Heart left ventricle (tissue), 13 donors: Measurements from ENCODE around the gene FMO2.

Experiments
- CTCF ChIP-seq, 12 donors: fragments of 200-600 bp; sonication (generic) in 4 of 12; IDR thresholded peaks; one replicate each; pipeline versions ENCODE4 v1.5.0 to v1.8.0; 2018 to 2022; ENCODE audit warnings: antibody characterized with exemption in 12 of 12, mild to moderate bottlenecking in 5 of 12
- POLR2A ChIP-seq, 2 donors: fragments of 450-650 bp; IDR thresholded peaks; one replicate each; pipeline ENCODE4 v1.6.1; 2017; ENCODE audit warnings: antibody characterized with exemption in 2 of 2, mild to moderate bottlenecking in 2 of 2, moderate library complexity in 2 of 2
- donor health status: ischemic (EF 13 %, LVEDD 7.1; RV severe dilation, severe dysfunction).
- donor health status: DM: no; HTN: yes; CAD: no.
- donor health status: DM: no; HTN: no; CAD: no.
- donor health status: ischemic (EF 25% LVEDD 6.9; RV normal size, moderate dysfunction).
- donor health status: ischemic (EF 25% LVEDD 5.7; RV mildly dilated, moderate dysfunction).
- donor health status: ischemic (EF 35%, LVEDD 5.7; RV mildly dilated, moderate dysfunction).
- donor health status: nonischemic (EF 11% LVEDD 7.7; RV severe dilation, severe dysfunction).
- donor health status: DM: yes; HTN: yes; CAD: no.
- donor health status: PGD.
- donor health status: ischemic (EF 29% LVEDD 5.4; RV normal size, mild dysfunction).
- donor health status: nonischemic (EF 23%, LVEDD 6.1; RV moderate dilation, normal function).

- TF ChIP-seq POLR2A (IDR thresholded peaks at IDR 0.05) (no peak), CTCF (IDR thresholded peaks at IDR 0.05) (peak; percentile 16 to 70 (median 46))
Observed at GRCh38 chr1:171251042-171251951, 66.2 kb downstream of the FMO2 start.
